ENCODE results near the gene TUBB2B. TPM values are rescaled to one million over a fixed set of nuclear protein-coding genes. Genes with fewer than 3 reads are reported as not detected.

TUBB2B gene
- total and polyA plus RNA-seq, 2 donors (not counting 1 experiment from before 2014, with no cell fraction given) = 14.7 TPM; not detected in 1

- peaks cover 52% of the 10 kb centered on the region for H4K20me1 ChIP-seq (ENCODE audit: control insufficient read depth, insufficient read depth, low read length, poor library complexity, severe bottlenecking)
- no peak for ATAC-seq (ENCODE audit: low read depth)
- H3K79me2 ChIP-seq (ENCODE audit: control insufficient read depth, insufficient read depth, low read length) = peaks cover 15% of the 10 kb centered on the region
- H3K9me3 Mint-ChIP-seq (ENCODE audit: insufficient read depth) = no peaks in the 10 kb centered on the region
- intact Hi-C loops (cut with micrococcal nuclease) = no loop called here
- H3K9ac ChIP-seq (ENCODE audit: low read length) = no peak overlapping the region
- no peaks in the 10 kb centered on the region for H3K27me3 Mint-ChIP-seq
- no peak overlapping the region for H2AFZ ChIP-seq (ENCODE audit: insufficient read depth, low read depth, low read length, poor library complexity, severe bottlenecking)
- peaks cover 0 to 32% of the 10 kb centered on the region in 2 experiments for H3K36me3 ChIP-seq (replicated peaks in 1 of 2; ENCODE audit: control extremely low read depth in 1 of 2, control insufficient read depth in 1 of 2, extremely low read depth in 1 of 2, insufficient read depth in 2 of 2, low read length in 1 of 2)
- 94% methylated on average over 12 of the region's 13 CpGs for WGBS (ENCODE audit: insufficient coverage)
- H3K27ac ChIP-seq (ENCODE audit: low read length in 2 of 2) = no peak overlapping the region
- H3K4me2 ChIP-seq (replicated peaks; ENCODE audit: low read depth, low read length, poor library complexity, severe bottlenecking) = no peak overlapping the region
- ChIA-PET CTCF (interaction anchor here (1.0 to 1.7 kb wide), 4 partner anchors 10 to 661 kb away, joined by 3 to 9 read pairs (median 4); no protein-coding TSS in a partner anchor), POLR2A (no interaction called here)
- no peak overlapping the region for H3K4me3 Mint-ChIP-seq
- H3K4me3 ChIP-seq (ENCODE audit: control extremely low read depth in 1 of 5, extremely low read depth in 1 of 5, insufficient read depth in 1 of 5, low read depth in 2 of 5, low read length in 4 of 5) = no peak overlapping the region
- no peaks in the 10 kb centered on the region for H3K27me3 ChIP-seq (replicated peaks in 1 of 4; ENCODE audit: control extremely low read depth in 1 of 4, control insufficient read depth in 3 of 4, insufficient read depth in 4 of 4, low read length in 3 of 4)
- H3K4me1 ChIP-seq (ENCODE audit: control insufficient read depth in 2 of 2, insufficient read depth in 2 of 2, low read length in 2 of 2) = no peaks in the 10 kb centered on the region
- peaks cover 1% of the 10 kb centered on the region for H3K4me1 Mint-ChIP-seq
- no peak overlapping the region for H3K27ac Mint-ChIP-seq
- no peak for TF ChIP-seq CTCF (IDR thresholded peaks at IDR 0.05)
- no peak for TF ChIP-seq EZH2 (IDR thresholded peaks at IDR 0.05; ENCODE audit: borderline replicate concordance, insufficient read depth, low read depth, low read length, poor library complexity, severe bottlenecking)
- H3K9me3 ChIP-seq (ENCODE audit: control extremely low read depth in 1 of 3, control insufficient read depth in 2 of 3, insufficient read depth in 1 of 3, low read length in 2 of 3) = no peaks in the 10 kb centered on the region
- no peak for DNase-seq
Observed at GRCh38 chr6:3271756-3272155, 44.3 kb upstream of the TUBB2B start.

- H3K4me3 Mint-ChIP-seq = no peak overlapping the region
- no peak overlapping the region for H3K27ac Mint-ChIP-seq
- Histone ChIP-seq H3K4me2 (replicated peaks; ENCODE audit: low read depth, low read length, poor library complexity, severe bottlenecking) (no peak overlapping the region), H3K4me1 (ENCODE audit: control insufficient read depth in 2 of 2, insufficient read depth in 2 of 2, low read length in 2 of 2) (no peaks in the 10 kb centered on the region), H3K79me2 (ENCODE audit: control insufficient read depth, insufficient read depth, low read length) (peaks cover 26% of the 10 kb centered on the region), H3K9ac (ENCODE audit: low read length) (no peak overlapping the region), H3K9me3 (ENCODE audit: control extremely low read depth in 1 of 3, control insufficient read depth in 2 of 3, insufficient read depth in 1 of 3, low read length in 2 of 3) (no peaks in the 10 kb centered on the region), H2AFZ (ENCODE audit: insufficient read depth, low read depth, low read length, poor library complexity, severe bottlenecking) (no peak overlapping the region), H3K27ac (ENCODE audit: low read length in 2 of 2) (no peak overlapping the region), H3K36me3 (replicated peaks in 1 of 2; ENCODE audit: control extremely low read depth in 1 of 2, control insufficient read depth in 1 of 2, extremely low read depth in 1 of 2, insufficient read depth in 2 of 2, low read length in 1 of 2) (peaks cover 0 to 38% of the 10 kb centered on the region in 2 experiments), H3K4me3 (ENCODE audit: control extremely low read depth in 1 of 5, extremely low read depth in 1 of 5, insufficient read depth in 1 of 5, low read depth in 2 of 5, low read length in 4 of 5) (no peak overlapping the region), H4K20me1 (ENCODE audit: control insufficient read depth, insufficient read depth, low read length, poor library complexity, severe bottlenecking) (peaks cover 59% of the 10 kb centered on the region), H3K27me3 (replicated peaks in 1 of 4; ENCODE audit: control extremely low read depth in 1 of 4, control insufficient read depth in 3 of 4, insufficient read depth in 4 of 4, low read length in 3 of 4) (no peaks in the 10 kb centered on the region)
- DNase-seq = no peak
- CTCF ChIA-PET = interaction anchor here (0.6 to 1.4 kb wide), 3 partner anchors 10 to 1674 kb away, joined by 3 to 4 read pairs (median 4); no protein-coding TSS in a partner anchor
- no peaks in the 10 kb centered on the region for H3K27me3 Mint-ChIP-seq
- WGBS (ENCODE audit: insufficient coverage) = 91% methylated on average over 15 of the region's 15 CpGs
- intact Hi-C loops (cut with micrococcal nuclease) = no loop called here
- peaks cover 1% of the 10 kb centered on the region for H3K4me1 Mint-ChIP-seq
- H3K9me3 Mint-ChIP-seq (ENCODE audit: insufficient read depth) = no peaks in the 10 kb centered on the region
- POLR2A ChIA-PET = no interaction called here
- no peak for ATAC-seq (ENCODE audit: low read depth)
- no peak for TF ChIP-seq CTCF (IDR thresholded peaks at IDR 0.05)
- TF ChIP-seq EZH2 (IDR thresholded peaks at IDR 0.05; ENCODE audit: borderline replicate concordance, insufficient read depth, low read depth, low read length, poor library complexity, severe bottlenecking) = no peak
Observed at GRCh38 chr6:3270258-3270657, 42.8 kb upstream of the TUBB2B start.
